ENCODE measurements around the gene HHIPL2.

DNA sequence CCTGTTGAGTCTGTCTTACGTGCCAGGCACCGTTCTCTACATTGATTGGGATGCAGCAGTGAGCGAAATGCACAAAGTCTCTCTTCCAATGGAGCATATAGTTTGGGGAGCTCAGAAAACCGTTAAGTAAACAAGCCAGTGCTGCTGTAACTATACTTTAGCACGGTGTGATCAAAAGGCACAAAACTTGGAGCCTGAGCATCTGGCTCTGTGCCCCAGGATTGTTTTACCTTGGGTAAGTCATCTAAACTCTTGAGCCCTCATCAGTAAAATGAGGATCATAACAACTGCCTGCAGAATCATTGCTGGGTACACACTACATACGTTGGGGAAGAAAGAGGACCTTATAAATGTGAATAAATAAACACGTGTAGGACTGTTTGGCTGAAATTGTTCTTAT, 1.8 kb downstream of the HHIPL2 start:
- no peak for TF ChIP-seq POLR2AphosphoS5 (IDR thresholded peaks at IDR 0.05)
- TF ChIP-seq, protein P1, sequence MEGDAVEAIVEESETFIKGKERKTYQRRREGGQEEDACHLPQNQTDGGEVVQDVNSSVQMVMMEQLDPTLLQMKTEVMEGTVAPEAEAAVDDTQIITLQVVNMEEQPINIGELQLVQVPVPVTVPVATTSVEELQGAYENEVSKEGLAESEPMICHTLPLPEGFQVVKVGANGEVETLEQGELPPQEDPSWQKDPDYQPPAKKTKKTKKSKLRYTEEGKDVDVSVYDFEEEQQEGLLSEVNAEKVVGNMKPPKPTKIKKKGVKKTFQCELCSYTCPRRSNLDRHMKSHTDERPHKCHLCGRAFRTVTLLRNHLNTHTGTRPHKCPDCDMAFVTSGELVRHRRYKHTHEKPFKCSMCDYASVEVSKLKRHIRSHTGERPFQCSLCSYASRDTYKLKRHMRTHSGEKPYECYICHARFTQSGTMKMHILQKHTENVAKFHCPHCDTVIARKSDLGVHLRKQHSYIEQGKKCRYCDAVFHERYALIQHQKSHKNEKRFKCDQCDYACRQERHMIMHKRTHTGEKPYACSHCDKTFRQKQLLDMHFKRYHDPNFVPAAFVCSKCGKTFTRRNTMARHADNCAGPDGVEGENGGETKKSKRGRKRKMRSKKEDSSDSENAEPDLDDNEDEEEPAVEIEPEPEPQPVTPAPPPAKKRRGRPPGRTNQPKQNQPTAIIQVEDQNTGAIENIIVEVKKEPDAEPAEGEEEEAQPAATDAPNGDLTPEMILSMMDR (IDR thresholded peaks at IDR 0.05): no peak
